CD4-positive, alpha-beta T cell treated with Interleukin-1 beta for 1 hour (primary cell): ENCODE data around the gene TTLL5.

Experiments used
- DNase-seq, 2 donors: peaks; one replicate each; pipeline ENCODE4 v3.0.0-alpha.2; 2020 to 2022

The TTLL5 gene

DNA sequence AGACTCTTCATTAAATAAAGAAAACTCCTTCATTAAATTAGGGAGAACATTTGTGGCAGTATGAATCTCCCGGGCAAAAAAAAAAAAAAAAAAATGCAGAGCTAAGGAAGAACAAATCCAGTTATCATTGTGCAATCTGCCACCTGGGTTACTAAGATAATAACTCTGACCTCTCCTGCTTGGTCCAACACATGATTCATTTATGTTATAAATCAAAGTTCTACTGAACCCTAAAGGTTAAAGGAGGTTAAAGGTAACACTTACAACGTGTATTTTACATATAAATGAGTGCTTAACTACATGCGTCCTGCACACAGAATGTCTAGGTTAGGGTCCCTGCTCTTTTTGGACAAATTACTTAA, 316.5 kb downstream of the TTLL5 start:
- no peak for DNase-seq

DNA sequence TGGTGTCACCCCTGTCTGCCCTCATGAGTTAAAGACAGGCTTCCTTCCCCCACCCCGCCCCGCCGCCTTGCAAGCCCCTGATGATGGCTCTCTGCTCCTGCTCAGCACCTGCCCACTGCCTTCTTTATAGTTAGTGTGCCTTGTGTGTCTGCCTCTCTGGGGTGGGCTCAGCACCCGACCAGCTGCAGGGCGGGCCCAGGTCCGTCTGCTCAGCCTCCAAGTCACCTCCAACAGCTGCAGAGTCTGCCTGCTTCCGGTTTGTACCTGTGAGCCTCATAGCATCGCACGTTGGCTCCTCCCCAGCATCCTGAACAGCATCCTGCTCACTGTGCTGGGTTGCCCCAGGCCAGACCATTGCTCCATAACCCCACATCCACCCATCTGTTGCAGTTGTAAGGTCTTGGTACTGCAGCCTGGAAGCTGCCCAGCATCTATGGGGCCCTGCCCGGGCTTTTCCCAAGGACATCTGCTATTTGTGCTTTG, 317.2 kb downstream of the TTLL5 start:
- DNase-seq: peak; percentile 19 to 26

DNA sequence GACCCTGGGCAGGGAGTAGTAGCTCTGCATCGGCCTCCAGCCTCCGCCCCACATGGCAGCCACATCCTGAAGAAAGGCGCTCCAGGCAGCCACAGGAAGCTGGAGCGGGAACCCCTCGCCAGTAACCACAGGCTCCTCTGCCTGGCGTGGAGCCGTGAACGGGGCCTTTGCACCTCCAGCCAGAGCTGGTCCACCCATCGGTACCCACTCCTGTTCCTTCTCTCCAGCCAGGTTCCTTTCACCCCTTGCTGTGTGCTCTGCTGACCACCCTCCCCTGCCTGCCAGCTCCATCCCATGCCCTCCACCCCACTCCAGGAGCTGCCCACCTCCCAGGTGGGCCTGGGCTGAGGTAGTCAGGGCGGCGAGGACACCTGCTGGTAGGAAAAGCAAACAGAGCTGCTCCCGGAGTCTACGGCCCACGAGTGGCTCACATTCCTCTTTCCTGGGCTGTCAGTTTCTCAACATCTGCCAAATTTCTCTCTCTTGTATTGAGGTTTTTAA, 318.1 kb downstream of the TTLL5 start:
- DNase-seq: peak in 1 of 2 donors; percentile 13

DNA sequence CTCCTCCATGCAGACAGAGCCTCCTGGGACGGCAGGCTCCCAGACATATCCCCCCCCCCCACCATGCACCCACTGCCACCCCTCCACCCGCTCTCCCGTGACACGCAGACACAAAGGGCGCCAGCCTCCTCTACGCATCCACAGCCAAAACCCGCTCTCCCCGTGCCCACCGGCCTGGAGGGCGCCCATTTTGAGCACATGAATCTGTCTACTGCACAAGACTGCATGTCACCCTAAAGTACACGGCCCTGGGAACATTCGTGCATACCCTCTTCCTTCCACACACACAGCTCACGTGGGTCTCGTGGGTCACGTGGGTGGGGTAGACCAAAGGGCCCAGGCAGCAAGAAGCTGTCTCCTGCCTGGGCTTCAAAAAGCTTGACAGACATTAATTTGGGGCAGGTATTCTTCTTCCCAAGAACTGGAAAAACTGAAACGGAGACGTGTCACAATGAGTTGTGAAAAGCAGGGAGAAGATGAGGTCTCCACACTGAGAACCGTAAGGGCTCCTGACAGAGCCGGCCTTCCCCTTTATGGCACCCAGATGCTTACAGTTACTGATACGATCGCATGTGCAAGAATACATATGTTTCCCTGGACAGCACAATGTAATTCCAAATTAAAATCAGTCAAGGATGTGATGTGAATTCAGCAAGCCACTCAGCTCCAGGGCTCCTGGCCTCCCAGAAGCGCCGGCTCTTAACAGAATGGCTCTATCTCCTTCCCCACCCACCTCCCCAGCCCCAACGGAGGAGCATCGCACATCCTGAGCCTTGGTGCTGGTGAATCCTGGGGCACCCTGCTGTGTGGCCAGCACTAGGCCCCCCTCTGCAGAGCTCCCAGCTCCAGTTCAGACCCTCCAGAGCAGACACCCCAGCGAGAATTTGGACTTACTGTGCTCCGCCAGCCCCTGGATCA, 318.9 kb downstream of the TTLL5 start:
- DNase-seq: no peak

DNA sequence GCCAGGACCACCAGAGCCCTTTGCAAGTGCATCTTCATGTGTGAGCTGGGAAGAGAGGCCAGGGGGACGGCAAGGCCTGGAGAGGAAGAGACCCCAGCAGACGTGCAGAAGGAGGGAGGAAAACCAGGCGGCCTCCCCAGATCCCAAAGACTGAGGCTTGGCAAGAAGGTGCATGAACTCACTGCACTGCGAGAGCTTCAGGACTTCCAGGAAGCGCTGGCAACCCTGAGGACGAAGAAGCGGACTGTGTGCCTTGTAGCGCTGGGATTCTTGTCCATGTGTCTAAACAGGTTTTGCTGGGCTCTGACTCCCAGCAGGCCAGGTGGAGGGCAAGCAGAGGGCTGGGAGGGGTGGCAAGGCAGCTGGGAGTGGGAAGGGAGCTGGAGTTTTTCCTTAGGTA, 319.8 kb downstream of the TTLL5 start:
- DNase-seq: no peak

DNA sequence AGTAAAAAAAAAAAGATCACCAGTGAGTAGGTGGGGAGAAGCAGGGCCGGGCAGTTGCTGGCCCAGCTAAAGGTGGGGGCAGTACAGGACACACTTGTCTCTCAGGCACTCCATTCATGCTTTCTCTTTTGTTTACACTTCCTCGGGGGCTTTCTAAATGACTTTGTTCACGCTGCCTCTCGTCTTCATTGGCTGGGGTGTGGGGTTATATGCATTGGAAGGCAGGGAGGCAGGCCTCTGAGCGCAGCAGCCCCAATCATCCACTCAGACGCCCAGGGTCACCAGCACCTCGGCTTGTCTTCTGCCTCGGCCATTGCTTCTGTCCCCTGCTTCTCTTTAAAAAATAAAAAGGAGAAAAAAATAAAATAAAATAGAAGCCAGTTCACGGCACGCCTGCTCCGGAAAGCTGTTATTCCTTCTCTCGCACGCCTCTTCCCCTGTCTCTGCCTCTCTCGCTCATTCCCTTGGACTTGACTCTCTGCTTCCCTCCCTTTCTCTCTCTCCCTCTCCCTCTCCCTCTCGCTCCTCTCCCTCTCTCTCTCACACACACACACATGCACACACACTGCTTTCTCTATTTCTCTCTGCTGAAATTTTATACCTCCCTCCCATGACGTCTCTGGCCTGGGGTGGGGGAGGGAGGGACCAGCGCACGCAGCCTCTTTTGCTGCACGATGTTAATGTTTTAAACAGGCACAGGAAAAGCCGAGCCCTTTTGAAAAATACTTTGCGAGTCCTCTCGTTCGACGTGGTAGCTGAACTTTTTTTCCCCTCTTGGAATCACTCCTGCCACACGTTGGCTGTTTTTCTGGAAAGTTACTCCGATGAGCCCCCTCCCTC, 320.6 kb downstream of the TTLL5 start, which contains the start of gene TGFB3:
Gene TGFB3 (minus strand): TSS at position 570 of the 840 bp plus-strand sequence. CDS start 1,102 bp downstream, outside the sequence.
- DNase-seq: peak; percentile 67 to 72

DNA sequence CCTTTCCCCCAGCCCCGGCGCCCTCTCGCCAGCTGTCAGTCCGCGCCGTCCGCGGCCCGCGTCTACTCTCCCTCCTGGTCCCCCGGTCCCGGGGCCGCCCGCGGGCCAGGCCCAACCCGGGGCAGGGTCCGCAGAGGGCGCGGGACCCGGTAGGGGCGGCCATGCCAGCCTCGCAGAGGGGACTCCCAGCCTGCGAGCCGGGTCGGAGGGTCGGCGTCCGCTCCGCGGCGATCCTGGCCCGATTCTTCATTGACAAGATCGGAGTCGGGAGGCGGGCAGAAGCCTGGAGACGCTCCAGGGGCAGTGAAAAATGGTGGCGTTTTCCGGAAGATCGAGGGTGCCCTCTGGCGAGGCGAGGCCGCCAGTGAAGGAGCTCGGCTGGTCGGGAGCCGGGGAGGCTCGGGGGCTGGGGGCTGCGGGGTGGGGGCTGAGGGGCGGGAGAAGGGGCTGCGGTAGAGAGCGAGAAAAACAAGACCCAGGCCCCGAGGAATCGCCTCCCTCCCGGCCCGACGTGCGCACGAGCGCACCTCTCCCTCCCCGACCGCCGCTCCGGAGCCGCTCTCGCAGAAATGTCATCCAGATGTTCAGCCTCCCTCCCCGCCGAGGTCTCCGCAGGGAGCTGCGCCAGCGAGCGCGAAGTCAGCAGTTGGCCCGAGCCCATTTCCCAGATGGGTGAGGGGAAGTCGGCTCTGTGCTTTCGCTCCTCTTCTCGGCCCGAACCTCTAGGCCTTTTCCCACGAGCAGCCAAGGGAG, 321.4 kb downstream of the TTLL5 start:
- DNase-seq: peak; percentile 77 to 82

DNA sequence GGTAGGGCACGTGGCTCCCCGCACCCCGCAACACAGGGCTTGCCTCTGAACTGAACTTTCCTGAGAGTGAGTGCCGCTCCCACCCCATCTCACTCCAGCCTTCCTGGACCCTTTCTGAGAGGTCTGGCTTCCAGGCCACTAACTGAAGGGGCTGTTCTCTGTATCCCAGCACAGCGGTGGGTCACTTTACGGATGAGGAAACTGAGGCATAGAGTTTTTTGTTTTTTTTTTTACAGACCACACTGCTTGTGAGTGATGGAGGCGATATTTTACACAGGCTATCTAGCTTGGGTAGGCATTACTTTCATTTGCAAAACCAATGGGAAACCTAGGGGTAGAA, 321.9 kb downstream of the TTLL5 start:
- DNase-seq: no peak

DNA sequence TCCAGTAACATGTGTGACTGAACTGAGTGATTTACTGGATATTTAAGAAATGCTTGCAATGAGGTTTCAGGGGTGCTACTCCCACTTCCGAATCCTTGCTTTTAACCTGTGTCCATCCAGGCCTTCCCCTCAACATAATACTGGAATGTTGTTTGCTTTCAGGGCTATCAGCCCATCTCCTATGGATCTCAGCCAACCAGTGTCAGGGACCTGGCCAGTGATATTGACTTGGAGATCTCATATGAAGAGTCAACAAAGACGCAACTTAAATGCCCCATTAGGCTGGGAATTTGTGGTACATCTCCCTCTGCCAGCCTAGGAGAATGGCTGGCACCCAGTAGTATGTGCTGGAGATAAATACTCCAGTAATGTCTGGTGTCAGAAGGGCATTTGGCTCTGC, 323.6 kb downstream of the TTLL5 start:
- DNase-seq: no peak

DNA sequence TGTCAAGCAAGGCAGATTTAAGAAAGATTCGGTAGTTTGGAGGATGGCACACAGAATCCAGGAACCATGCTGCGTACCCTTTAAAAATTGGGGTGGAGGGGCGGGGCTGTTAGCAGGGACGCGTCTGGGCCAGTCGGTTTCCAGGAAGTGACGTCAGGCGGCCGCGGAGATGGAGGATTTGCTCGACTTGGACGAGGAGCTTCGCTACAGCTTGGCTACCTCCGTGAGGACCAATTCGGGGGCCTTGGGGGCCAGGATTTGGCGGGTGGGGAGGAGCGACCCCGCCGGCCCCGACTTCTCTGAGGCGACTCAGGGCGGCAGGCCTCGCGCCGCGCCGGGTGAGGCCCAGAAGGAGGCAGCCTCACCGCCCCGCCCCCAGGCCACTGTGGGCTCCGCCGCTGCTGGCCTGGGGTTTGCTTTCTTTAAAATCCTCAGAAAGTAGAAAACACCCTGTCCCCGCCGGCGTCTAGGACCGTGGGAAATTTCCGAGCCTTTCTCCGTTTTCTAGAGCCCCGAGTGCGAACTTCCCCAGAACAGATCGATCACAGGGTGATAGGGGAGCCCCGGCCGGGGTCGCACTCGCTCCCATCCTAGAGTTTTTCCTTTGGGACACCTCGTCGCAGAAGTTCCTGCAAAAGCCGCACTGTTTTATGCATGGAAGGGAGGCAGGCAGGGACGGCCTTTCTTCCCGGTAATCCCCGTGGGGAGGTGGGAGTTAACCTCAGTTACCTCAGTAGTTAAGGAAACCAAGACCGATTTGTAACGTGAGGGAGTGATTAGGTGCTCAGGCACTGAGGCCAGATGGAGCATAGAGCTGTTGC, 324.8 kb downstream of the TTLL5 start, which contains the start of gene IFT43:
Gene IFT43 (plus strand): TSS at position 146 of the 821 bp plus-strand sequence. CDS start 24 bp downstream, at position 170.
- peak; percentile 89 for DNase-seq

DNA sequence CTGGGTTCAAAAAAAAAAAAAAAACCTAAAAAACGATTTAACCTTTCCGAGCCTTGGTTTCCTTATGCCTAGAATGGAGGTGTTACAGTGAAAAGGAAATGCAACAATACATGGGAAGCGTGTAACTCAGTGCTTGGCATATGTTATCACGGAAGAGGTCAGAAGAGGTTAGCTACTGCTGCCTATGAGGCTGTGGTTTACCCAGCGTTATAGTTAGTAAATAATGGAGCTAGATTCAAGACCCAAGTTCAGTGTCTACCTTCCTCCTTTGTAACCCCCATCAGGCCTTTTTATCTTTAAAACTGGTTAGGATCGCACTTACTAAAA, 325.4 kb downstream of the TTLL5 start:
- no peak for DNase-seq

DNA sequence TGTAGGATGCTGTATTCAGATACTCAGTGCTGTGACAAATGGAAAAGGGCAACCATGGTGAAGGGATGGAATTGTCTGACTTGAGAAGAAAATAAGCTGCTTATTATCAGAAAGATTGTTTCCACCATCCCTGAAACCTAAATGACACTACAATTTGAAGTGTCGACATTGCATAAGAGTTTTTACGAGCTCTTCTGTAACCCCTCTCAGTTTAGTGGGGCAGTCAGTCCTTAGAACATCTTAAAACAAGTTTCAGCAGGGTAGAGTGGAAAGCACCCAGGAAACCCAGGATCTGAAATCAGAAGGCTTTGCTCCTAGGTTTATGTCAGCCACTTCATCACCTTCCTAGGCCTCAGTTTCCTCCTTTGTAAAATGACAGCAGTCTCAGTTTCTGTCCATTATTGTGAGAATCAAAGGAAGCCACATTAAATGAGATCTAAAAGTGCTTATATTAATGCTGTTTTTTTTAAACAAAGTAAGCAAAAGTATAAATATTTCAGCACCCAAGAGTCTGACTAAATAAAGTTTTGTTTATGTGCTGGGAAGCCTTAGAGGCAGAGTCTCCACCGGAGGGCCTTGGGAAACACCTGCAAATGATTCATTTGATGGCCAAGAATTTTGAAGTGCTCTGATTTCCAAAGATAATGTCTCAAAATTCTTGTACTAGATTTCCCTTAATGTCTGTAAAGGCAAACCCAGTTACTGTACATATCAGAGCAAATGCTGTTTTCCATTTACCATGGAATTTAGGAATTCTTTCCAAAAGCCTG, 326.3 kb downstream of the TTLL5 start:
- DNase-seq: no peak

DNA sequence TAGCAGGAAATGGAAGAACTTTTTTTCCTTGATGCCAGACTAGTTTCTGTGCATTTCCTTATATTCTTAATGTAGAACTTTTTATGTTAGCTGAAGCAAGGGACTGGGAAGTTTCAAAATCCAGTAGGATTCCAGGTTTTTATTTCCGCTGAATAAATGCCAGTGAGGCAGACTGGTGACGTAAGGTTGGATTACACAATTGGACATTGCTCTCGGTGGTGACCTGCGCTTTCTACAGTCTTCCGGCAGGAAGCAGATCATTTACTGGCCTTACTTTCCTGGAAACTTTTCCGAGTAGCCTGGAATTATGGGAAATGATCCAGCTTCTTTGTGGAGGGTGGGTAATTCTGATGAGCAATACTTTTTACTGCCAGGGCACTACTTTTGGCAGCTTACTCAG, 328.1 kb downstream of the TTLL5 start:
- DNase-seq: no peak

DNA sequence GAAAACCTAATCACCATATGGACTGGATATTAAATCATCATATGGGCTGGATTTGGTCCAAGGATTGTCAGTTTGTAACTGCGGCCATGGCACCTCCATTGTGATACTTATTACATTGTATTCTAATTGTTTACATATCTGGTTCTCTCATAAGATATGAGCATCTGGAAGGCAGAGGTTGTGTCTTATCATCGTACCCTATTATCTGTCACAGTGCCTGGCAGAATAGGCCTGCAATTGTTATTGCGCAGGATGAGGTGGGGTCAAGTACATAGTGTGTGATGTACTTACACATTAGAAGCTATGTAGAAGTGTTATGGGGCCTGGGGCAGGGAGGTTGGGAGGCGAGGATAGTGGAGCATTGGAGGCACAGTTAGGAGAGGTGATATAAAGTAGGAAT, 329.3 kb downstream of the TTLL5 start:
- DNase-seq: no peak

DNA sequence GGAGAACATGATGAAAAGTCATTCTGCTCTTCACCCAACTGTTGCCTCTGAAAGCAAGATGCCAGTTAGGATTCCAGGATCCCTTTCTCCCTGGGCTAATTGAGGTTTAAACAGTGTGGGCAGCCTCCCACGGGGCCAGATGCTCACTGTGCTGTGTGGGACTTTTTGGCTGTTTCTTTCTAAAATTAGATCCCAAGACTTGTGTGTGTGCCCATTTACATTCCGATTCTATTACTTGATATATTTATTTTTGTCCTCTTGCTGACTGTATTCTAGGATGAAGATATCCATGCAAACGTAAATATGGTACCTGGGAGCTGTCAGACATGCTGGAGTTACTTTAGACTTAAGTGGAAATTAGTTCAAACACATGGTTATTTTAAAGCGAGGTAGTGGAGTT, 330.7 kb downstream of the TTLL5 start:
- no peak for DNase-seq

DNA sequence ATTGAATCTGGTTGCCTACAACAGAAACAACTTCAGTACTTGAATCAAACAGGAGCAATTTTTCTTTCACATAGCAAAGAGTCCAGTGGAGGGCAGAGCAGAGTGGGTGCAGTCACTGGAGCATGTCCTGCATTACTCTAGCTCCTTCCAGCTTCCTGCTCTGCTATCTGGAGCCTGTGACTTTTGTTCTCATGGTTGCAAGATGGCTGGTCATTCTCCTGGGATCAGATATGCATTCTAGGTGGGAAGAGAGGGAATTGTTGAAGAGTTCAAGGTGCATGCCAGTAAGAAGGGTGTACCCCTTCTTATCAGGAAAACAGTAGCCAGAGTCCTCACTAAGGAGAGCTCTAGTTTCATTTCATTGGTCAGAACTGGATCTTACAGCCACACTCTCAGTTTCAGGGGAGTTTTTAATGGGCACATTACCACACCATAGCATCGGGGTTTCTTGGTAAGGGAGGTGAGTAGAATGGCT, 332.6 kb downstream of the TTLL5 start:
- DNase-seq: no peak

DNA sequence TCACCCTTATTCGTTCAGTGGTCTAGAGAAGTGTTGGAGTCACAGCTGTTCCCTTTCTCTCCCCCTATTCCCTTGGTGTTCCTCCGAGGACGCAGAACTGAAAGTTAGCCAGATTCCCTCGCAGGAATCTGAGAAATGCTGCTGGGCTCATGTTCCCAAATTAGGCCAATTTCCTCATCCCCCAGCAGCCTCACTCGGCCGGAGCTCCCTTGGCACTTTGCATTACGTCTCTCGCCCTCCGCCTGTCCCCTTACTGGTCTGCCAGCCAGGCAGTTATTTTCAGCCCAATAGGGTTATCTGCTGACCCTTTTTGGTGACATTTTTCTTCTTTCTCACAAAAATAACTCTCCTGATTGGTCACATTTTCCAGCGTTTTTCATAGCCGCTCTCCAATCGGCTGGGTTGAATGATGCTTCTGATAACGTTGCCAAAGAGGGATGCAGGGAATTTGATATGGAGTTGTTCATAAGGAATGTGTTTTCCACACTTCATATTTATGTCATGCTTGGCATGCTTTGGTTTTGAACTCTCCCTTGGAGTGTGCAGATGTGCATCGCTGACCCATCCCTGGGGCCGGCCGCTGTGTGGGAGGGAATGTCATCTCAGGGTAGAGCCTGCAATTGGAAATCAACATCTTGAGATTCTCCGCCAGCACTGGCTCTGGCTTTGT, 334.5 kb downstream of the TTLL5 start:
- DNase-seq: no peak

DNA sequence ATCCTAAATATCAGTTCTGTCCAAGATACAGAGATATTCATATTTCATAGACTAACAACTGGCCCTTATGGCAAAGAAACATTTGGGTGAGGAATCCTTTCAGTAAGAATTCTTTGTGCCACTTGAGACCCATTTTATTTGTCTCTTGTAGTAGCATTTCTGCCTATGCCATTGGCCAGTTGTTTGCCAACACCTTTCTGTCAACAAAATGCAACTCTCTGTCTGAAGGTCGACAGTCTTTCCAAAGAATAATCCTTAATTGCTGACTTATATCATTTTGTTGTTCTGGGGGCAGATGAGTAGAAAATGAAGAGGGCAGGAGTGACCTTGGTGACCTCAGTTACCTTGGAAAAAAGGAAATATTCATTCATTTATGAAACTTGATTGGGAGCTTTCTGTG, 335.4 kb downstream of the TTLL5 start:
- DNase-seq: no peak

DNA sequence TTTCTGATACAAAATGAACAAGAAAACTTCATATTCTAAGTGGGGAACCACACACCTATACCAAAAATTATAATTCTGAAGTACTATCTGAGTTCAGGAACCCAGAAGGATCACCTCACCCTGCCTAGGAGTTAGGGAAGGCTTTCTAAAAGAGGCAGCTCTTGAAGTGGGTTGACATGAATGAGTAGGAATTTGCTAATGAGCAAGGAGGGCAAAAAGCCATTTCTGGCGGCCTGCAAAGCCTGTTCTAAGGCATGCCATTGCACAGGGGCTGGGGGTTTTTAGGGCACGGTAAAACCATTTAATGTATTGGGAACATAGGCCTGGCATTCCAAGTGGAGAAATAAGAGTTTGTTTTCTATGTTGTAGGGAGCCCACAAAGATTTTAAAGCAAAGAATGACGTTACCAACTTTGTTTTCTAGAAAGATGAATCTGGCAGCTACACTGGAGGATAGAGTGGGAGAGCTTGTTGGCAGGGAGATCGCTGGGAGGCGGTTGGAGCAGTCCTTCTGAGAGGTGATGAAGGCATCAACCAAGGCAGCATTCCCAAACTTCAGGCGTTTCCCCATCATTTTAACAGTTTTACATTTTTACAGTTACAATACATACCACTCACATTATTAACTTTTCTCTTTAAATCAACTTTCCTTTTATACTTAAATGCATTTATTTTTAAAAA, 338.6 kb downstream of the TTLL5 start:
- DNase-seq: no peak

DNA sequence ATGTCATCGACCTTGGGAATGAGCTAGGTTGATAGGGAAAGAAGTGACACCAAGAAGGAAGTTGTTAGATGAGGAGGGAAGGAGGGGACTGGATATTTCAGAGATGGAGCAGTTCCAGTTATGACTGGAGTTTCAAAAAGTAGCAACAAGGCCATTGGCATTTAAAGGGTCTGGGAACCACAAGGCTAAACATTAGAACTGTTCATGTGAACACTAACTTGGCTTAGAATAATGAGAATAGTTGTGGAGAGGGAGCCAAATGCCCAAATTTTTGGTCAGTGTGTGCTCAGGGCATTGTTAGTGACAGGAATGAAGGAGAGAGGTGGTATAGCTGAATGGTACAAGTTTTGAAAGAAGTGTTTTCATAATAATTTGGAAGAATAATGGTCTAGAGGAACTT, 341.3 kb downstream of the TTLL5 start:
- no peak for DNase-seq
